ENCODE results near the gene CEP192.

DNA sequence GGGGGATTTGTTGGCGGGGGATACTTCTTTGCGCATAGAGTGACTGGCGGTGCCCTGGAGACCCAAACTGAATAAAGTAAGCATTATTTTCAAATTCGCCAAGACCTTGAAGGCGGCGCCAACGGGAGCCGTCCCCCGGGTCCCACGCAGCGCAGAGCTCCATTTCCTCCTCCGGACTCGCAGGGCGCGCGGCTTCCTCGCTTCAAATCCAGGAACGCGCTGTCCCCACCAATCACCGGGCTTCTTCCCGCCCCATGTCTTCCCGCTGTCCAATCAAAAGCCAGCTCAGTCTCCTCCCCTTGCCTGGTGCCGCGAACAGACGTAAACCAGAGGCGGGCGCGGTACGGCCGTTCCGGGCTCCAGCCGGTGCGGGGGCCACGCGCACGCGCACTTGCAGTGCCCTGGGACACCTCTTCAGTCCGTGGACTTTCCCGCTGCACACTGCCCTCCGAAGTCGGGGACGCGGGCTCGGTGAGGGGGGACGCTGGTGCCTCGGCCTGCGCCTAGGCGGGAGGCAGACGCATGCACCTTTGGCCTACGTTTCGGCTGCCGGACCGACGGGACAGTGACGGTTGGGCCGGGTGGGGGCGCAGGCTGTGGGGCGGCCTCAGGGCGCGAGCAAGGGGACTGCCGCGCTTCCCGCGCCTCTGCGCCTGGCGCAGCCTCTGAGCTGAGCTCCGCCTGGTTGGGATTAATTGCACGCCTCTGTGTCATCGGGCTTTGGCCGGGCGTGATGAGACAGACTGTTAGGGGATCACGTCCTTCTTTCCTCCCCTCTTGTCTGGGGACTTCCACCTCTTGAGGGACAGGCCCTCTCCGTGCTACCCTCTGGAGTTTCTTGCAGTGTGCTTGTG lies at the start of gene CEP192:
- TF ChIP-seq, protein P1, sequence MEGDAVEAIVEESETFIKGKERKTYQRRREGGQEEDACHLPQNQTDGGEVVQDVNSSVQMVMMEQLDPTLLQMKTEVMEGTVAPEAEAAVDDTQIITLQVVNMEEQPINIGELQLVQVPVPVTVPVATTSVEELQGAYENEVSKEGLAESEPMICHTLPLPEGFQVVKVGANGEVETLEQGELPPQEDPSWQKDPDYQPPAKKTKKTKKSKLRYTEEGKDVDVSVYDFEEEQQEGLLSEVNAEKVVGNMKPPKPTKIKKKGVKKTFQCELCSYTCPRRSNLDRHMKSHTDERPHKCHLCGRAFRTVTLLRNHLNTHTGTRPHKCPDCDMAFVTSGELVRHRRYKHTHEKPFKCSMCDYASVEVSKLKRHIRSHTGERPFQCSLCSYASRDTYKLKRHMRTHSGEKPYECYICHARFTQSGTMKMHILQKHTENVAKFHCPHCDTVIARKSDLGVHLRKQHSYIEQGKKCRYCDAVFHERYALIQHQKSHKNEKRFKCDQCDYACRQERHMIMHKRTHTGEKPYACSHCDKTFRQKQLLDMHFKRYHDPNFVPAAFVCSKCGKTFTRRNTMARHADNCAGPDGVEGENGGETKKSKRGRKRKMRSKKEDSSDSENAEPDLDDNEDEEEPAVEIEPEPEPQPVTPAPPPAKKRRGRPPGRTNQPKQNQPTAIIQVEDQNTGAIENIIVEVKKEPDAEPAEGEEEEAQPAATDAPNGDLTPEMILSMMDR (IDR thresholded peaks at IDR 0.05), result peak in 1 of 3 donors; percentile 15
- TF ChIP-seq EP300 (IDR thresholded peaks at IDR 0.05) (no peak), POLR2A (IDR thresholded peaks at IDR 0.05) (peak; percentile 45)
